ENCODE data around the gene ELMOD1.

- TF ChIP-seq CTCF (IDR thresholded peaks at IDR 0.05), result no peak
- no peak for TF ChIP-seq POLR2A (IDR thresholded peaks at IDR 0.05)
- TF ChIP-seq EP300 (IDR thresholded peaks at IDR 0.05), result no peak
These were observed 23.1 kb upstream of the ELMOD1 start for GRCh38 chr11:107567739-107568335.

Measured in ovary (tissue), 3 donors.